Upper lobe of left lung (tissue), 6 donors: ENCODE data around the gene CEP128. TPM values are rescaled to one million over a fixed set of nuclear protein-coding genes. Genes with fewer than 3 reads are reported as not detected.

ENCODE experiments used
- ATAC-seq, 2 donors: fragments of 200-7000 bp; cut with Tn5 transposase; one replicate each; pipeline ENCODE4 v1.9.1; 2022; ENCODE audit warnings: mild to moderate bottlenecking in 2 of 2, moderate library complexity in 2 of 2; ENCODE audit not compliant: low FRiP score in 2 of 2
- DNase-seq, 2 donors: peaks; one replicate each; pipeline ENCODE4 v3.0.0-alpha.2; 2019 to 2020
- H3K27ac ChIP-seq, 4 donors: fragments of 200-600 bp; sonication (generic); one replicate each; pipeline ENCODE4 v1.5.1; 2016 to 2019
- H3K27me3 ChIP-seq, 4 donors: fragments of 200-600 bp; sonication (generic); one replicate each; pipeline ENCODE4 v1.5.1; 2017 to 2019
- H3K36me3 ChIP-seq, 4 donors: fragments of 200-600 bp; sonication (generic); one replicate each; pipeline ENCODE4 v1.5.1; 2016 to 2019
- H3K4me1 ChIP-seq, 4 donors: fragments of 200-600 bp; sonication (generic); one replicate each; pipeline ENCODE4 v1.5.1; 2018 to 2019
- H3K4me3 ChIP-seq, 4 donors: fragments of 200-600 bp; sonication (generic); one replicate each; pipeline ENCODE4 v1.5.1; 2017 to 2019; ENCODE audit warnings: mild to moderate bottlenecking in 2 of 4, moderate library complexity in 1 of 4
- H3K9me3 ChIP-seq, 4 donors: fragments of 200-600 bp; sonication (generic); one replicate each; pipeline ENCODE4 v1.5.1; 2018 to 2019
- CTCF ChIP-seq, 6 experiments: fragments of 450-650 bp in 4 of 6; fragments of 200-600 bp in 2 of 6; sonication (generic) in 2 of 6; IDR thresholded peaks; one replicate each; pipeline ENCODE4 v1.5.1; 2016 to 2019; ENCODE audit warnings: antibody characterized with exemption in 6 of 6
- EP300 ChIP-seq, 4 donors: sonication (generic); formaldehyde crosslinking; IDR thresholded peaks; one replicate each; pipeline ENCODE4 v1.5.1; 2017; ENCODE audit warnings: antibody characterized with exemption in 4 of 4, control low read depth in 2 of 4
- POLR2A ChIP-seq, 4 donors: fragments of 450-650 bp; IDR thresholded peaks; one replicate each; pipeline ENCODE4 v1.5.1; 2016 to 2017; ENCODE audit warnings: antibody characterized with exemption in 4 of 4, mild to moderate bottlenecking in 2 of 4
- POLR2AphosphoS5 ChIP-seq, 2 donors: sonication (generic); formaldehyde crosslinking; IDR thresholded peaks; one replicate each; pipeline ENCODE4 v1.5.1; 2017; ENCODE audit warnings: antibody characterized with exemption in 2 of 2
- WGBS, 2 donors: methylation state at CpG; one replicate each; pipeline ENCODE4 v1.1.5; 2017 to 2018; 5-methylcytosine and 5-hydroxymethylcytosine counted together
- small RNA-seq, 4 donors: library from RNA; depleted of rRNA; stranded (forward); fragments of <200 nt; gene quantifications; one replicate each; pipeline ENCODE3, GENCODE V24; 2016
- total RNA-seq, 6 donors: library from RNA; depleted of rRNA in 4 of 6; stranded (reverse); fragments of >200 nt in 4 of 6; gene quantifications; one replicate each; pipeline versions ENCODE4 v1.1.0 to v1.2.1, GENCODE V29; 2016 to 2021
- donor health status: DM: no; HTN: no; CAD: no; lungs with moderate emphysema.
- donor health status: DM: no; HTN: yes; CAD: no; lungs with severe emphysema.

CEP128 gene
- total RNA-seq, 6 donors from 2014 or later, result 5.7 to 31.7 (median 7.5) TPM

GRCh38 chr14:80456209-80456608 lies 485.3 kb downstream of the CEP128 start:
- WGBS, 2 donors, result 89 to 95% methylated on average over 1 of the region's 1 CpG

GRCh38 chr14:80455031-80455430 lies 486.5 kb downstream of the CEP128 start:
- H3K4me1 ChIP-seq, result no peaks in the 10 kb centered on the region
- H3K36me3 ChIP-seq, result no peaks in the 10 kb centered on the region
- DNase-seq (no peak), ATAC-seq (no peak)
- WGBS, 2 donors, result 61 to 63% methylated on average over 6 of the region's 6 CpGs
- no peak overlapping the region for H3K4me3 ChIP-seq
- no peaks in the 10 kb centered on the region for H3K9me3 ChIP-seq
- TF ChIP-seq CTCF (IDR thresholded peaks at IDR 0.05), result no peak
- no peak for TF ChIP-seq POLR2A (IDR thresholded peaks at IDR 0.05)
- TF ChIP-seq POLR2AphosphoS5 (IDR thresholded peaks at IDR 0.05), result no peak
- no peak for TF ChIP-seq EP300 (IDR thresholded peaks at IDR 0.05)
- no peak overlapping the region for H3K27ac ChIP-seq
- H3K27me3 ChIP-seq, result no peaks in the 10 kb centered on the region

More at GRCh38 chr14:80456209-80456608, 485.3 kb downstream of the CEP128 start:
- ATAC-seq (no peak), DNase-seq (no peak)
- Histone ChIP-seq H3K27ac (no peak overlapping the region), H3K36me3 (no peaks in the 10 kb centered on the region), H3K9me3 (no peaks in the 10 kb centered on the region), H3K4me3 (no peak overlapping the region), H3K27me3 (no peaks in the 10 kb centered on the region), H3K4me1 (no peaks in the 10 kb centered on the region)
- TF ChIP-seq POLR2AphosphoS5 (IDR thresholded peaks at IDR 0.05) (no peak), EP300 (IDR thresholded peaks at IDR 0.05) (no peak), POLR2A (IDR thresholded peaks at IDR 0.05) (no peak), CTCF (IDR thresholded peaks at IDR 0.05) (no peak)

- Histone ChIP-seq H3K27me3 (no peaks in the 10 kb centered on the region), H3K9me3 (no peaks in the 10 kb centered on the region), H3K36me3 (no peaks in the 10 kb centered on the region), H3K4me1 (no peaks in the 10 kb centered on the region), H3K4me3 (no peak overlapping the region), H3K27ac (no peak overlapping the region)
- TF ChIP-seq EP300 (IDR thresholded peaks at IDR 0.05) (no peak), CTCF (IDR thresholded peaks at IDR 0.05) (no peak), POLR2AphosphoS5 (IDR thresholded peaks at IDR 0.05) (no peak), POLR2A (IDR thresholded peaks at IDR 0.05) (no peak)
- no peak for ATAC-seq
- DNase-seq, result no peak
- WGBS, 2 donors, result 86 to 88% methylated on average over 3 of the region's 3 CpGs
Measured at GRCh38 chr14:80448267-80448666, 493.3 kb downstream of the CEP128 start.

- no peak for TF ChIP-seq EP300 (IDR thresholded peaks at IDR 0.05)
- TF ChIP-seq POLR2AphosphoS5 (IDR thresholded peaks at IDR 0.05), result no peak
- no peak for TF ChIP-seq POLR2A (IDR thresholded peaks at IDR 0.05)
- no peak for TF ChIP-seq CTCF (IDR thresholded peaks at IDR 0.05)
- no peaks in the 10 kb centered on the region for H3K4me1 ChIP-seq
- ATAC-seq, result no peak
Measured at GRCh38 chr14:80447392-80447791, 494.1 kb downstream of the CEP128 start.

More at GRCh38 chr14:80447392-80447791, 494.1 kb downstream of the CEP128 start:
- DNase-seq, result no peak
- H3K9me3 ChIP-seq, result no peaks in the 10 kb centered on the region
- no peak overlapping the region for H3K27ac ChIP-seq
- H3K27me3 ChIP-seq, result no peaks in the 10 kb centered on the region
- H3K4me3 ChIP-seq, result no peak overlapping the region
- no peaks in the 10 kb centered on the region for H3K36me3 ChIP-seq

Small RNA genes within 50 kb of the gene (small RNA-seq; reads per million reads assigned to genes)
- gene AC022404.1, result 0 reads per million in 4 donors

Other genes with a start within 250 kb of the CEP128 start
- gene TSHR, start 13.9 kb upstream of the CEP128 start, total RNA-seq, result 1 to 10 TPM in 1 of 6 donors, not detected in 5; 1.4 TPM